Keratinocyte (primary cell): Measurements from ENCODE around the gene SAFB. TPM values are rescaled to one million over a fixed set of nuclear protein-coding genes. Genes with fewer than 3 reads are reported as not detected.

Experiments used
- DNase-seq: peaks from one replicate; pipeline ENCODE4 v3.0.0-alpha.2; 2011; ENCODE audit warnings: low read depth, missing footprints, low spot score
- FAIRE-seq: peaks from 2 replicates; lab custom pipeline; 2011; peaks lifted over from hg19 to GRCh38; lab: Jason Lieb, UNC
- H2AFZ ChIP-seq: 2 replicates; pipeline ENCODE4 v1.6.0; 2012; ENCODE audit warnings: low read length, control low read depth, inconsistent platforms; ENCODE audit not compliant: control insufficient read depth
- H3K27ac ChIP-seq: 2 replicates; pipeline ENCODE4 v1.5.1; 2011; ENCODE audit warnings: low read length; ENCODE audit not compliant: control insufficient read depth, insufficient read depth
- H3K27me3 ChIP-seq: 3 replicates; pipeline ENCODE4 v1.6.0; 2011; ENCODE audit warnings: low read length; ENCODE audit not compliant: control insufficient read depth, insufficient read depth; ENCODE audit errors: extremely low read depth
- H3K36me3 ChIP-seq, 2 experiments: 2 replicates in 1 of 2; 3 replicates in 1 of 2; pipeline ENCODE4 v1.5.1; 2011; ENCODE audit warnings: low read length in 2 of 2, mild to moderate bottlenecking in 1 of 2; ENCODE audit not compliant: control insufficient read depth in 2 of 2, insufficient read depth in 2 of 2; ENCODE audit errors: extremely low read depth in 1 of 2
- H3K4me1 ChIP-seq: 3 replicates; pipeline ENCODE4 v1.5.1; 2011; ENCODE audit warnings: low read length; ENCODE audit not compliant: control insufficient read depth, insufficient read depth; ENCODE audit errors: extremely low read depth
- H3K4me2 ChIP-seq: 3 replicates; pipeline ENCODE4 v1.6.0; 2011; ENCODE audit warnings: low read depth, low read length; ENCODE audit not compliant: control insufficient read depth, insufficient read depth; ENCODE audit errors: extremely low read depth
- H3K4me3 ChIP-seq, 3 experiments: fragments of 200-600 bp in 1 of 3; sonication (generic) in 1 of 3; 2 replicates in 2 of 3; 3 replicates in 1 of 3; pipeline ENCODE4 v1.5.1; 2011 to 2016; ENCODE audit warnings: low read length in 3 of 3, mild to moderate bottlenecking in 3 of 3, control low read depth in 2 of 3, inconsistent platforms in 1 of 3, low read depth in 1 of 3, mixed read lengths in 1 of 3, mixed run types in 1 of 3, moderate library complexity in 1 of 3; ENCODE audit not compliant: control insufficient read depth in 2 of 3, insufficient read depth in 2 of 3; ENCODE audit errors: extremely low read depth in 1 of 3
- H3K79me2 ChIP-seq: 2 replicates; pipeline ENCODE4 v1.6.0; 2012; ENCODE audit warnings: low read length; ENCODE audit not compliant: control insufficient read depth, insufficient read depth
- H3K9ac ChIP-seq: 3 replicates; pipeline ENCODE4 v1.6.0; 2011; ENCODE audit warnings: low read length; ENCODE audit not compliant: control insufficient read depth, insufficient read depth; ENCODE audit errors: extremely low read depth
- H3K9me1 ChIP-seq: 3 replicates; pipeline ENCODE4 v1.6.0; 2011; ENCODE audit warnings: low read length; ENCODE audit not compliant: control insufficient read depth, insufficient read depth; ENCODE audit errors: extremely low read depth
- H3K9me3 ChIP-seq: 2 replicates; pipeline ENCODE4 v1.5.1; 2012; ENCODE audit warnings: low read depth, low read length; ENCODE audit not compliant: control insufficient read depth
- H4K20me1 ChIP-seq: 3 replicates; pipeline ENCODE4 v1.6.0; 2011; ENCODE audit warnings: low read length; ENCODE audit not compliant: control insufficient read depth, insufficient read depth; ENCODE audit errors: extremely low read depth
- EZH2 ChIP-seq: IDR thresholded peaks from one replicate; pipeline ENCODE4 v1.6.1; 2012; ENCODE audit warnings: inconsistent platforms, mild to moderate bottlenecking, low read length, moderate library complexity
- dilution Hi-C: fragments of 300-500 bp; cut with MboI; formaldehyde crosslinking; loops from one replicate; pipeline ENCODE4 v1.7.0; 2020; ENCODE audit warnings: low sequenced_read_pairs; ENCODE audit not compliant: extremely low pct_ligation_motif_present
- polyA plus RNA-seq, 5 experiments: library from polyadenylated mRNA; depleted of rRNA in 3 of 5; stranded (reverse) in 3 of 5; stranded (forward) in 1 of 5; unstranded in 1 of 5; fragments of >200 nt; gene quantifications; 1 replicate in 1 of 5; 2 replicates in 3 of 5; 3 replicates in 1 of 5; pipeline versions ENCODE4 v1.2.1 to v1.2.3, GENCODE V29; 2011 to 2012; ENCODE audit warnings: missing spikeins in 2 of 5, low read depth in 1 of 5, low replicate concordance in 1 of 5
- TF ChIP-seq, protein P1 (sequence below), 3 experiments: IDR thresholded peaks in 1 of 3; conservative IDR thresholded peaks in 1 of 3; optimal IDR thresholded peaks in 1 of 3; 2 replicates in 2 of 3; 3 replicates in 1 of 3; pipeline versions ENCODE3 to v1.5.1; 2011; ENCODE audit warnings: low read length in 3 of 3, mild to moderate bottlenecking in 3 of 3, moderate library complexity in 2 of 3, control low read depth in 1 of 3, inconsistent platforms in 1 of 3; ENCODE audit not compliant: insufficient read depth in 2 of 3; ENCODE audit errors: extremely low read depth in 1 of 3

The SAFB gene
- polyA plus RNA-seq, 1 donor (not counting 4 experiments of a cell fraction or from before 2014, with no cell fraction given) = 34.0 TPM

DNA sequence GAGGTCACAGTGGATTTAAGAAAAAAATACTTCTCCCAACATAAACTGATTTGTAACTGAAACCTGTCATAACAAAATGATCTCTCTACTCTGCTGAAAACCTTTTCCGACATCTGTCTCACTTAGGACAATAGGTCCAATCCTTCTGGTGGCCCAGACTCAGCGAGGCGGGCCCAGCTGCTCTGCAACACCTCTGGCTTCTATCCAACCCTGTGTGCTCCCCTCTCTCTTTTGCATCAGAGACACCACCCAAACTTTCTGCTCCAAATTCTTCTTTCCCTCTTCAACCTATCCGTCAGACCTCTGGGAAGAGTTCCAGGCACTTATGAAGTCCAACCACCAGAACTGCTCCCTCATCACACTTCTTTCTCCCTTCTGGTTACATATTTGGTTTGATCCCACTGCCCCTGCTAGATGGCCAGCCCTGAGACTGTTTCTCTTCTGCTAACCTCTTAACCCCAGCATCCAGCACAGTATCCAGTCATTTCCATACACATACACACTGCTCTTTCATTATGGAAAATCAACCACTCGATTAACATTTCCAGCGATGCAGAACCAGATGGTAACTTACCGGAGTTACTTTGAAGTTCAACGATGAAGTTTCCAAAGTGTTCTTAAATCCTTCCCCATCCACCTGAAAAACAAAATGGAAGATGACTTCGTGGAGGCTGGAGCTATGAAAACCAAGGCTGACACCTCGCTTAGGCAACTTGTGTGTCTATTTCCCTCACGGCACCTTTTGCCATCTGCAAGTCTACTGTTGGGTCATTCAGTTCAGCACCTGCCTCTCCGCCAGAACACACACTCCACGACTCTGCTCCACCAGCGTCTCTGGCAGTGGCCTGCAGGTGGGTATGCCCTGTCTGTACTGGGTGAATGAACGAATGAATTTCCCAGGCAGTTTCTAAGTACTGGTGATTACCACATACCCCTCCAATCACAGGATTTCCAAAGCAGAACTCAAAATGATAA lies 9.7 kb upstream of the SAFB start:
- H3K27ac ChIP-seq = no peak overlapping the region
- H3K79me2 ChIP-seq = peaks cover 28% of the 10 kb centered on the region
- no peaks in the 10 kb centered on the region for H4K20me1 ChIP-seq
- no peak overlapping the region for H2AFZ ChIP-seq
- dilution Hi-C loops = no loop called here
- no peaks in the 10 kb centered on the region for H3K27me3 ChIP-seq
- no peak overlapping the region for H3K9ac ChIP-seq
- no peak for TF ChIP-seq EZH2
- TF ChIP-seq, protein P1, sequence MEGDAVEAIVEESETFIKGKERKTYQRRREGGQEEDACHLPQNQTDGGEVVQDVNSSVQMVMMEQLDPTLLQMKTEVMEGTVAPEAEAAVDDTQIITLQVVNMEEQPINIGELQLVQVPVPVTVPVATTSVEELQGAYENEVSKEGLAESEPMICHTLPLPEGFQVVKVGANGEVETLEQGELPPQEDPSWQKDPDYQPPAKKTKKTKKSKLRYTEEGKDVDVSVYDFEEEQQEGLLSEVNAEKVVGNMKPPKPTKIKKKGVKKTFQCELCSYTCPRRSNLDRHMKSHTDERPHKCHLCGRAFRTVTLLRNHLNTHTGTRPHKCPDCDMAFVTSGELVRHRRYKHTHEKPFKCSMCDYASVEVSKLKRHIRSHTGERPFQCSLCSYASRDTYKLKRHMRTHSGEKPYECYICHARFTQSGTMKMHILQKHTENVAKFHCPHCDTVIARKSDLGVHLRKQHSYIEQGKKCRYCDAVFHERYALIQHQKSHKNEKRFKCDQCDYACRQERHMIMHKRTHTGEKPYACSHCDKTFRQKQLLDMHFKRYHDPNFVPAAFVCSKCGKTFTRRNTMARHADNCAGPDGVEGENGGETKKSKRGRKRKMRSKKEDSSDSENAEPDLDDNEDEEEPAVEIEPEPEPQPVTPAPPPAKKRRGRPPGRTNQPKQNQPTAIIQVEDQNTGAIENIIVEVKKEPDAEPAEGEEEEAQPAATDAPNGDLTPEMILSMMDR (optimal IDR thresholded peaks at IDR 0.05 in 1 of 3, IDR thresholded peaks at IDR 0.05 in 1 of 3, conservative IDR thresholded peaks at IDR 0.05 in 1 of 3; ENCODE audit: extremely low read depth in 1 of 3, insufficient read depth in 2 of 3, low read length in 3 of 3) = no peak
- H3K4me1 ChIP-seq = no peaks in the 10 kb centered on the region
- no peaks in the 10 kb centered on the region for H3K9me3 ChIP-seq
- H3K4me2 ChIP-seq = no peak overlapping the region
- no peak overlapping the region for H3K4me3 ChIP-seq
- H3K9me1 ChIP-seq = peaks cover 2% of the 10 kb centered on the region
- no peak for DNase-seq
- peaks cover 28 to 58% of the 10 kb centered on the region in 2 experiments for H3K36me3 ChIP-seq
- no peak for FAIRE-seq

DNA sequence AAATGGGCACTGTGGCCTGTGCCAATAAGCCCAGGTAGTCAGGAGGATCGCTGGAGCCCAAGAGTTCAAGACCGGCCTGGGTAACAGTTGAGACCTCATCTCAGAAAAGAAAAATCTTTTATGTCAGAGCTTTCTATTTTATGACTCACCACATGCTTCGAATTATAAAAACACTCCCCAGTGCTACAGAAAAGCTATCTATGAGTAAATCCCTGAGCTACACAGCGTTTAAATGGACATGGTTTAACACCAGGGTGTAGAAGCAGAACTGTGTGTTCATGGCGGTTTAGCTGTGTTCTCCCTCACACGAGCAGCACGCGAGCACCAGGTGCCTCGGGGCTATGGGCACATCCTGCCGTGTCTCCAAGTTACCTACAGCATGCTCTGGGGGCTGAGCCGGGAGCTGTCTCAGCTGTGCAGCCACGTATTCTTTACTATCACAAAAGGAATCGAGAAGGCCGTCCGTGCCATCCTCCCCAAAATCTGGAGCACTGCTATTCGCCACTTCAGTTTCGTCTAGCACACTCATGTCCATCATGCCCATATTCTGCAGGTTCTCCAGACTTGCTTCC lies 7.0 kb upstream of the SAFB start:
- Histone ChIP-seq H3K4me2 (no peak overlapping the region), H3K9ac (no peak overlapping the region), H2AFZ (no peak overlapping the region), H4K20me1 (peaks cover 2% of the 10 kb centered on the region), H3K9me1 (peaks cover 5% of the 10 kb centered on the region), H3K36me3 (peaks cover 31 to 59% of the 10 kb centered on the region in 2 experiments), H3K9me3 (no peaks in the 10 kb centered on the region), H3K27me3 (no peaks in the 10 kb centered on the region), H3K4me3 (no peak overlapping the region), H3K27ac (no peak overlapping the region), H3K79me2 (peaks cover 47% of the 10 kb centered on the region), H3K4me1 (peaks cover under 1% of the 10 kb centered on the region)
- TF ChIP-seq EZH2 = no peak
- TF ChIP-seq, protein P1 (optimal IDR thresholded peaks at IDR 0.05 in 1 of 3, IDR thresholded peaks at IDR 0.05 in 1 of 3, conservative IDR thresholded peaks at IDR 0.05 in 1 of 3; ENCODE audit: extremely low read depth in 1 of 3, insufficient read depth in 2 of 3, low read length in 3 of 3) = no peak
- dilution Hi-C loops = no loop called here
- DNase-seq (no peak), FAIRE-seq (no peak)
